ENCODE data around the gene NFATC1. TPM values are rescaled to one million over a fixed set of nuclear protein-coding genes. Genes with fewer than 3 reads are reported as not detected.

NFATC1 gene
- total and polyA plus RNA-seq, 2 donors from 2014 or later: 4.3 to 17.2 TPM

DNA sequence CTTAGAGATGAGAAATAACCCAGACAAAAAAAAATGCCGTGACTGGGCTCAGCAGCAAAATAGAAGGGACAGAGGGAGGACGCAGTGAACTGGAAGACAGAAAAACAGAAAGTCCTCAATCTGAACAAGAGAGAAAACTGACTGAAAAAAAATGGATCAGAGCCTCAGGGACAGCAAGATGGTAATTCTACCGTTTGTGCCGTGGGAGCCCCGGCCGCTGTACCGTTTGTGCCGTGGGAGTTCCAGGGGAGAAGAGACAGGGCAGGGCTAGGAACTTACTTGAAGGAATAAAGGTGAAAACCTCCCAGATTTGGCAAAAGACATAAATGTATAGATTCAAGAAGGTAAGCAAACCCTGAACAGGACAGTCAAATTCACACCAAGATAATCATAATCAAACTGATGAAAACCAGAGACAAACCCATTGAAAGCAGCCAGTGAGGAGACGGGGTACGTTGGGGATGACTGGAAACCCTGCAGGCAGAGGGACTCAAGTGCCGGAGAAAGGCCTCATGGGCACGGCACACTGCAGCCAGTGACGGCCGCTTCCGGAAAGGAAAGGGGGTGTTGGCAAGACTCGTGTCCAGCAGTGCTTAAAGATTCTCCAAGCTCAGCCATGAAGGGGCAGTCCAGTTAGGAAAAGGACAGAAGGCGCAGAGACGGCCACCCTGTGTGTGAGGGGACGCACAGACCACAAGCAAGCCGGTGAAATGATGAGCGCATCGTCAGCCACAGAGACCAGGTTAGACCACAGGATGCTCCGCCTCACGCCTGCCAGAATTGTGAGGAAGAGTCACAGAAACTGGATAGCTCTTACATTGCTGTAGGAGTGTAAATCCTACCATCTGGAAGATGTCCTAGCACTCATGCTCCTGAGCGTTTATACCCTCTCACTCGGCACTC, 40.0 kb upstream of the NFATC1 start:
- H3K4me3 ChIP-seq (ENCODE audit: low read length in 3 of 3): no peak overlapping the region
- peaks cover 2 to 13% (median 2%) of the 10 kb centered on the region in 3 donors for H3K36me3 ChIP-seq (ENCODE audit: control insufficient read depth in 2 of 3, insufficient read depth in 3 of 3, low read length in 3 of 3)
- H3K4me1 ChIP-seq (ENCODE audit: control insufficient read depth in 2 of 3, insufficient read depth in 2 of 3, low read depth in 1 of 3, low read length in 3 of 3): no peaks in the 10 kb centered on the region
- FAIRE-seq (no peak), DNase-seq (no peak)
- TF ChIP-seq, protein P1, sequence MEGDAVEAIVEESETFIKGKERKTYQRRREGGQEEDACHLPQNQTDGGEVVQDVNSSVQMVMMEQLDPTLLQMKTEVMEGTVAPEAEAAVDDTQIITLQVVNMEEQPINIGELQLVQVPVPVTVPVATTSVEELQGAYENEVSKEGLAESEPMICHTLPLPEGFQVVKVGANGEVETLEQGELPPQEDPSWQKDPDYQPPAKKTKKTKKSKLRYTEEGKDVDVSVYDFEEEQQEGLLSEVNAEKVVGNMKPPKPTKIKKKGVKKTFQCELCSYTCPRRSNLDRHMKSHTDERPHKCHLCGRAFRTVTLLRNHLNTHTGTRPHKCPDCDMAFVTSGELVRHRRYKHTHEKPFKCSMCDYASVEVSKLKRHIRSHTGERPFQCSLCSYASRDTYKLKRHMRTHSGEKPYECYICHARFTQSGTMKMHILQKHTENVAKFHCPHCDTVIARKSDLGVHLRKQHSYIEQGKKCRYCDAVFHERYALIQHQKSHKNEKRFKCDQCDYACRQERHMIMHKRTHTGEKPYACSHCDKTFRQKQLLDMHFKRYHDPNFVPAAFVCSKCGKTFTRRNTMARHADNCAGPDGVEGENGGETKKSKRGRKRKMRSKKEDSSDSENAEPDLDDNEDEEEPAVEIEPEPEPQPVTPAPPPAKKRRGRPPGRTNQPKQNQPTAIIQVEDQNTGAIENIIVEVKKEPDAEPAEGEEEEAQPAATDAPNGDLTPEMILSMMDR (IDR thresholded peaks at IDR 0.05; ENCODE audit: borderline replicate concordance, extremely low read depth, insufficient read depth): no peak
- intact Hi-C loops (cut with DNase I): no loop called here
- no peak overlapping the region for H3K27ac ChIP-seq (ENCODE audit: low read depth in 2 of 2, low read length in 2 of 2)
- H3K27me3 ChIP-seq (ENCODE audit: control insufficient read depth, insufficient read depth, low read length): no peaks in the 10 kb centered on the region
- H3K9me3 ChIP-seq (ENCODE audit: control insufficient read depth in 2 of 3, insufficient read depth in 1 of 3, low read length in 3 of 3): no peaks in the 10 kb centered on the region
- H3K9ac ChIP-seq (ENCODE audit: low read length in 3 of 3): no peak overlapping the region

DNA sequence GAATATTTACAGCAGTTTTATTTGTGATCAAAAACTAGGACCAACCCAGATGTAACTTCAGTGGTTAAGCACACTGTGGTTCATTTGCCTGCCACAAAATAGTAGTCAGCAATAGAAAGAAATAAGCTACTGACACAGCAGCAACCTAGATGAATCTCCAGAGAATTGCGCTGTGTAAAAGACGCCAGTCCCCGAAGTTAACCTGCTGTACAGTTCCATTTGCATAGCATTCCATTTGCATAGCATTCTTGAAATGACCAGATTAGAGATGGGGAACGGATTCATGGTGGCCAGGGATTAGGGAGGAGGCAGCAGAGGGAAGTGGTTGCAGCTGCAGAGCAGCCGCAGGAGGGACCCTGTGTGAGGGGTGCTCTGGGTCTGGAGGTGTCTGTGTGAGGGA, 39.3 kb upstream of the NFATC1 start:
- TF ChIP-seq, protein P1 (IDR thresholded peaks at IDR 0.05; ENCODE audit: borderline replicate concordance, extremely low read depth, insufficient read depth): no peak
- H3K4me1 ChIP-seq (ENCODE audit: control insufficient read depth in 2 of 3, insufficient read depth in 2 of 3, low read depth in 1 of 3, low read length in 3 of 3): no peaks in the 10 kb centered on the region
- no peaks in the 10 kb centered on the region for H3K27me3 ChIP-seq (ENCODE audit: control insufficient read depth, insufficient read depth, low read length)
- peaks cover 2 to 21% (median 6%) of the 10 kb centered on the region in 3 donors for H3K36me3 ChIP-seq (ENCODE audit: control insufficient read depth in 2 of 3, insufficient read depth in 3 of 3, low read length in 3 of 3)
- H3K9ac ChIP-seq (ENCODE audit: low read length in 3 of 3): no peak overlapping the region
- H3K27ac ChIP-seq (ENCODE audit: low read depth in 2 of 2, low read length in 2 of 2): no peak overlapping the region
- intact Hi-C loops (cut with DNase I): no loop called here
- no peaks in the 10 kb centered on the region for H3K9me3 ChIP-seq (ENCODE audit: control insufficient read depth in 2 of 3, insufficient read depth in 1 of 3, low read length in 3 of 3)
- no peak for FAIRE-seq
- H3K4me3 ChIP-seq (ENCODE audit: low read length in 3 of 3): no peak overlapping the region
- DNase-seq: no peak

DNA sequence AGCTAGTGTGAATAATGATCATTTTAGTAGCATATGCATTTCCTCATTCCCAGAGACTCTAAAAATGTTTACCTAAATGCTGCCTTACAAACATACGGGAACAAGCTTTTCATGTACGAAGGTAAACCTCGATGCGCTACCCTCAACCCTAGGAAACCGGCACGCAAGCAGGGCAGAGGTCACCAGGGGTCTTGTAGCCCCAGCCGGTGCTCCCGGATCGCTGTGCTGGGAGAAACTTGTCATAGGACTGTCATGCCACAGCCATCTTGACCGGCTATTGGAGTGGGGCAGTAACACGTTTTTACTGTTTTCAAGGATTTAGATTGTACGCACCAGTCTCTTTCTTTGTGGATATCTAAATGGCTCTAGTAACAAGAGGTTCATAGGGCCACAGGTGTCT, 34.8 kb upstream of the NFATC1 start:
- Histone ChIP-seq H3K9me3 (ENCODE audit: control insufficient read depth in 2 of 3, insufficient read depth in 1 of 3, low read length in 3 of 3) (no peaks in the 10 kb centered on the region), H3K4me1 (ENCODE audit: control insufficient read depth in 2 of 3, insufficient read depth in 2 of 3, low read depth in 1 of 3, low read length in 3 of 3) (no peaks in the 10 kb centered on the region), H3K27ac (ENCODE audit: low read depth in 2 of 2, low read length in 2 of 2) (no peak overlapping the region), H3K9ac (ENCODE audit: low read length in 3 of 3) (no peak overlapping the region), H3K36me3 (ENCODE audit: control insufficient read depth in 2 of 3, insufficient read depth in 3 of 3, low read length in 3 of 3) (peaks cover 2 to 26% (median 11%) of the 10 kb centered on the region in 3 donors), H3K27me3 (ENCODE audit: control insufficient read depth, insufficient read depth, low read length) (no peaks in the 10 kb centered on the region), H3K4me3 (ENCODE audit: low read length in 3 of 3) (no peak overlapping the region)
- TF ChIP-seq, protein P1 (IDR thresholded peaks at IDR 0.05; ENCODE audit: borderline replicate concordance, extremely low read depth, insufficient read depth): no peak
- intact Hi-C loops (cut with DNase I): no loop called here
- DNase-seq: peak in 1 of 5 donors; percentile 60
- no peak for FAIRE-seq

All from kidney (tissue), 14 donors.